ENCODE measurements around the gene IL17RE. TPM values are rescaled to one million over a fixed set of nuclear protein-coding genes. Genes with fewer than 3 reads are reported as not detected.
"Not testable (repeated sequence)": the region's sequence is repeated elsewhere in the genome, so short reads cannot be mapped to it uniquely, and the experiment has no call there.

IL17RE gene
- total and polyA plus RNA-seq, 2 of the 13 experiments (the other 11 are each of a cell fraction or from before 2014, with no cell fraction given), result 14.5 to 24.1 TPM

- TF ChIP-seq ZNF362 (CRISPR knock-in tag; IDR thresholded peaks at IDR 0.05; ENCODE audit: borderline replicate concordance) (peak; percentile 65; the same call in 1 of the 2 replicates), GMEB1 (CRISPR knock-in tag; IDR thresholded peaks at IDR 0.05; ENCODE audit: borderline replicate concordance) (0 out of 2 replicates have a peak, but pooled peaks have one; percentile 9), ZMYM3 (CRISPR knock-in tag; IDR thresholded peaks at IDR 0.05) (peak; percentile 76; the same call in 1 of the 2 replicates), HNF4G (IDR thresholded peaks at IDR 0.05; ENCODE audit: borderline replicate concordance, low read depth, low read length) (peak; percentile 39; the same call in 1 of the 2 replicates), ELF3 (CRISPR knock-in tag; IDR thresholded peaks at IDR 0.05) (0 out of 2 replicates have a peak, but pooled peaks have one; percentile 22), RFX1 (IDR thresholded peaks at IDR 0.05) (peak; percentile 82), RARA (CRISPR knock-in tag; IDR thresholded peaks at IDR 0.05) (peak; percentile 38; the same call in 1 of the 2 replicates), CHD4 (IDR thresholded peaks at IDR 0.05; ENCODE audit: borderline replicate concordance, low read length) (peak; percentile 93)
- not testable (repeated sequence) for TF ChIP-seq HNF4G (CRISPR knock-in tag; IDR thresholded peaks at IDR 0.05; ENCODE audit: borderline replicate concordance, low read depth)
These were observed 5.8 kb upstream of the IL17RE start (continued) for GRCh38 chr3:9896755-9897407.

Measured in HepG2 (cell line).